CD4-positive, CD25-positive, alpha-beta regulatory T cell (primary cell): ENCODE data around the gene SERPING1. TPM values are rescaled to one million over a fixed set of nuclear protein-coding genes. Genes with fewer than 3 reads are reported as not detected.

Experiments used
- ATAC-seq, 2 donors: fragments of 150-1000 bp; cut with Tn5 transposase; one replicate each; pipeline ENCODE4 v1.10.0; 2021; ENCODE audit warnings: low read depth in 2 of 2, moderate number of reproducible peaks in 2 of 2, moderate library complexity in 1 of 2
- DNase-seq, 3 donors: peaks; one replicate each; pipeline versions ENCODE4 v3.0.0 to v3.0.0-alpha.2; 2012 to 2022; ENCODE audit warnings: mixed read lengths in 1 of 3
- H3K27ac ChIP-seq: one replicate; pipeline ENCODE4 v1.7.0; 2013; ENCODE audit warnings: mild to moderate bottlenecking, low read length; ENCODE audit not compliant: insufficient read depth, poor library complexity, severe bottlenecking
- H3K27me3 ChIP-seq: one replicate; pipeline ENCODE4 v1.7.0; 2013; ENCODE audit warnings: low read length; ENCODE audit not compliant: control insufficient read depth, insufficient read depth
- H3K36me3 ChIP-seq: one replicate; pipeline ENCODE4 v1.7.0; 2013; ENCODE audit warnings: mild to moderate bottlenecking, low read length, moderate library complexity; ENCODE audit not compliant: control insufficient read depth, insufficient read depth
- H3K4me1 ChIP-seq: 2 replicates; pipeline ENCODE4 v1.7.0; 2013; ENCODE audit warnings: mild to moderate bottlenecking, low read length; ENCODE audit not compliant: insufficient read depth, control insufficient read depth, poor library complexity, severe bottlenecking
- H3K4me3 ChIP-seq: one replicate; pipeline ENCODE4 v1.7.0; 2013; ENCODE audit warnings: low read depth, mild to moderate bottlenecking, low read length, moderate library complexity
- H3K9me3 ChIP-seq, 2 experiments: 1 replicate in 1 of 2; 2 replicates in 1 of 2; pipeline ENCODE4 v1.7.0; 2013; ENCODE audit warnings: low read length in 2 of 2, mild to moderate bottlenecking in 1 of 2, moderate library complexity in 1 of 2; ENCODE audit not compliant: control insufficient read depth in 2 of 2
- H3K27ac Mint-ChIP-seq, 3 donors: one replicate each; pipeline ENCODE4 v1.8.0; 2020 to 2022; ENCODE audit warnings: mild to moderate bottlenecking in 3 of 3, mixed read lengths in 3 of 3, moderate library complexity in 2 of 3
- H3K27me3 Mint-ChIP-seq: one replicate; pipeline ENCODE4 v1.8.0; 2022; ENCODE audit warnings: mild to moderate bottlenecking, mixed read lengths
- H3K36me3 Mint-ChIP-seq: one replicate; pipeline ENCODE4 v1.8.0; 2020; ENCODE audit warnings: mixed read lengths
- H3K4me1 Mint-ChIP-seq, 4 donors: one replicate each; pipeline ENCODE4 v1.8.0; 2020 to 2022; ENCODE audit warnings: mixed read lengths in 4 of 4, mild to moderate bottlenecking in 1 of 4
- H3K4me3 Mint-ChIP-seq, 4 donors: one replicate each; pipeline ENCODE4 v1.8.0; 2020 to 2022; ENCODE audit warnings: mild to moderate bottlenecking in 4 of 4, mixed read lengths in 4 of 4, moderate library complexity in 3 of 4
- H3K9me3 Mint-ChIP-seq, 7 donors: one replicate each; pipeline ENCODE4 v1.8.0; 2020 to 2022; ENCODE audit warnings: mixed read lengths in 7 of 7, mild to moderate bottlenecking in 3 of 7, moderate library complexity in 2 of 7
- polyA plus RNA-seq, 4 donors: library from polyadenylated mRNA; unstranded; fragments of 300-500 nt; fragmentation: Illumina TruSeq; gene quantifications; one replicate each; pipeline ENCODE4 v1.2.3, GENCODE V29; 2021
- total RNA-seq: library from RNA; stranded (reverse); gene quantifications from one replicate; pipeline ENCODE4 v1.2.3, GENCODE V29; 2022

Gene SERPING1
- total and polyA plus RNA-seq, 5 donors from 2014 or later: 1.1 TPM; not detected in 4

DNA sequence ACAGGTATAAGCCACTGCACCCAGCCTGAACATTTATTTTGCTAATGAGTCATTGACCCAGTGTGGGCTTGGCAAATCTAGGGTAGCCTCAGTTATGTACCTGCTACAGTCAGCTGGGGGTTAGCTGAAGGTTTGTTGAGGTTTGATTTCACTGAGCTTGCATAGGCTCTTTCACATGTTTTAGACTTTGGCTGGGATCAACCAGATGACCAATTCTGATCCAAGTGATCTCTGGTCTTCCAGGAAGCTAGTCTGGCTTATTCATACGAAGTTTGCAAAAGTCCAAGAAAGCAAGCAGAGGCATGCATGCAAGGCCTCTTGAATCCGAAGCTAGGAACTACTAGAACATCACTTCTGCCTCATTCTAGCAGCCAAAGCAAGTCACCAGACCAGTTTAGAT is 21.0 kb downstream of the SERPING1 start:
- no peaks in the 10 kb centered on the region for H3K36me3 ChIP-seq
- H3K27me3 ChIP-seq: peaks cover 12% of the 10 kb centered on the region
- H3K4me1 ChIP-seq: no peaks in the 10 kb centered on the region
- peaks cover 8% of the 10 kb centered on the region for H3K27me3 Mint-ChIP-seq
- no peak overlapping the region for H3K4me3 ChIP-seq
- peaks cover 14% of the 10 kb centered on the region in 2 experiments for H3K9me3 ChIP-seq
- DNase-seq: no peak
- H3K27ac ChIP-seq: no peak overlapping the region
- H3K4me1 Mint-ChIP-seq: no peaks in the 10 kb centered on the region
- no peak for ATAC-seq
- no peak overlapping the region for H3K27ac Mint-ChIP-seq
- no peak overlapping the region for H3K4me3 Mint-ChIP-seq
- peaks cover 0 to 7% (median 4%) of the 10 kb centered on the region in 7 donors for H3K9me3 Mint-ChIP-seq
- no peaks in the 10 kb centered on the region for H3K36me3 Mint-ChIP-seq

DNA sequence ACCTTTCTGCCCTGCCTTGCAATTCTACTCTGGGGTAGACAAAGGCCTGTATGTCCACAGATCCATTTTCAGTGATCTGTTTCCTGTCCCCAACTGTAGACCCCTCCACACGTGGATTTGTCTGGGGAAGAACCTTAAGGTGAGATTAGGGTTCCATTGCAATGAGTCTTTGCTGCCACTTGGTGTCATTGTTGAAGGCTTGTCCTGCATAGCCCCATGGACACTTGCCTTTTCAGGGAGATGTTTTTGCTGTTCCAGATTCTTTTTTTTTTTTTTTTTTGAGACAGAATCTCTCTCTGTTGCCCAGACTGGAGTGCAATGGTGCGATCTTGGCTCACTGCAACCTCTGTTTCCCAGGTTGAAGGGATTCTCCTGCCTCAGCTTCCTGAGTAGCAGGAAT is 21.8 kb downstream of the SERPING1 start:
- Histone ChIP-seq H3K27ac (no peak overlapping the region), H3K4me1 (no peaks in the 10 kb centered on the region), H3K4me3 (no peak overlapping the region), H3K9me3 (peaks cover 14% of the 10 kb centered on the region in 2 experiments), H3K27me3 (peaks cover 12% of the 10 kb centered on the region), H3K36me3 (no peaks in the 10 kb centered on the region)
- Mint-ChIP-seq H3K9me3 (peaks cover 0 to 7% (median 4%) of the 10 kb centered on the region in 7 donors), H3K4me1 (no peaks in the 10 kb centered on the region), H3K27me3 (peaks cover 8% of the 10 kb centered on the region), H3K27ac (no peak overlapping the region), H3K4me3 (no peak overlapping the region), H3K36me3 (no peaks in the 10 kb centered on the region)
- DNase-seq: no peak
- ATAC-seq: no peak

DNA sequence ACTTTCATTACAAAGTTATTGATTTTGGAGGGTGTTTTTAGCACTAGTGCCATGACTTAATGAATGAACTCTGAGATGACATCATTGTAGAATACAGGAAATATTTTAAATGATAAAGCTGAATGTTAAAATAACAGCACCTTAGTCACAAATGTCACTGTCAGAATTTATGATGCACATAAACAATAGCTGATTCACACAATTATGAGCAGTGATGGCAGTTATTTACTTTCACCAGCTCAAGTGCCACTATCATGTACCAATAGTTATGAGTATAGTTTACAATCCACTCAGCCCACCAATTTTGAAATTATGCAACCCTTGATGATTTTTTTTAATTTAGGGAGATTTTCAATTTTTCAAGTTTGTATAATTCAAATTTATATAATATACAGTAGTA is 23.0 kb downstream of the SERPING1 start:
- DNase-seq (no peak), ATAC-seq (no peak)
- no peak overlapping the region for H3K27ac Mint-ChIP-seq
- Histone ChIP-seq H3K9me3 (peaks cover 14% of the 10 kb centered on the region in 2 experiments), H3K4me1 (no peaks in the 10 kb centered on the region), H3K27ac (no peak overlapping the region), H3K36me3 (no peaks in the 10 kb centered on the region), H3K4me3 (no peak overlapping the region), H3K27me3 (peaks cover 10% of the 10 kb centered on the region)
- H3K36me3 Mint-ChIP-seq: no peaks in the 10 kb centered on the region
- peaks cover 0 to 7% (median 5%) of the 10 kb centered on the region in 7 donors for H3K9me3 Mint-ChIP-seq
- no peaks in the 10 kb centered on the region for H3K4me1 Mint-ChIP-seq
- no peak overlapping the region for H3K4me3 Mint-ChIP-seq
- H3K27me3 Mint-ChIP-seq: peaks cover 6% of the 10 kb centered on the region

DNA sequence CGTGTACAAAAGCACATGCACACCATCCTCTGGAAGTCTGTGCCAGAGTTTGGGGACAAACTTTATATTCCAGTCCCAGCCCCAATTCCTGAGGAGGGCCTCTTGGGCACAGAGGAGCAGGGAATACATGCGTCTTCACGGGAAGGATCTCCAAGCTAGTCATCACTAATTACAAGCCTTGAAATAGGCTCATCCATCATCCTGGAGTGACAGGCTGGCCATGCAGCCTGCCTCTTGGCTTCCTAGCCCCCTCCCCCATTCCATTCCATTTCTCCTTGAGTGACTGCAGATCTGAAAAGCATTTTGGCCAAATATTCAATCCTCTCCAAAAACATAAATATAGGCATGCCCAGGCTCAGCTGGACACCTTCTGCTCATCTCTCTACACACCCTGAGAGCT is 24.8 kb downstream of the SERPING1 start:
- no peaks in the 10 kb centered on the region for H3K36me3 Mint-ChIP-seq
- no peak for DNase-seq

DNA sequence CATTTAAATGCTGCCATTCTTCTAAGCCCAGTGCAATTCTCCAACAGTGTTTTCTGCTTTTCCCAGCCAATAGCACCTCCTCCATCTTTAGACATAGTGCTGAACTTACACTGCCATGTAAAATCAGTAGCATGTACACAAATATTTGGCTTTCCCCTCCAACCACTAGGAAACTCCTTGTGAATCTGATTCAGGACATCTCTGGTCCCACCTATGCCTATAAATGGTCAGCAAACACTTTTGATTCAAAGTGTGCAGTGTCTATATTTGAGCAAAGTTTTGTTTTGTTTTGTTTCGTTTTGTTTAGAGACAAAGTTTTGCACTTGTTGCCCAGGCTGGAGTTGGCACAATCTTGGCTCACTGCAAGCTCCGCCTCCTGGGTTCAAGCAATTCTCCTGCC is 27.4 kb downstream of the SERPING1 start:
- H3K27me3 Mint-ChIP-seq: peaks cover 17% of the 10 kb centered on the region
- Histone ChIP-seq H3K4me1 (no peaks in the 10 kb centered on the region), H3K9me3 (peaks cover 7% of the 10 kb centered on the region in 2 experiments), H3K27ac (no peak overlapping the region), H3K36me3 (no peaks in the 10 kb centered on the region), H3K4me3 (no peak overlapping the region), H3K27me3 (peaks cover 4% of the 10 kb centered on the region)
- no peaks in the 10 kb centered on the region for H3K4me1 Mint-ChIP-seq
- DNase-seq (no peak), ATAC-seq (no peak)
- H3K4me3 Mint-ChIP-seq: no peak overlapping the region
- H3K27ac Mint-ChIP-seq: no peak overlapping the region
- H3K9me3 Mint-ChIP-seq: peaks cover 0 to 6% (median 0%) of the 10 kb centered on the region in 7 donors
- H3K36me3 Mint-ChIP-seq: no peaks in the 10 kb centered on the region

More for the DNA sequence above, 24.8 kb downstream of the SERPING1 start:
- Histone ChIP-seq H3K4me1 (no peaks in the 10 kb centered on the region), H3K36me3 (no peaks in the 10 kb centered on the region), H3K9me3 (peaks cover 14% of the 10 kb centered on the region in 2 experiments), H3K4me3 (no peak overlapping the region), H3K27me3 (peaks cover 10% of the 10 kb centered on the region), H3K27ac (no peak overlapping the region)
- no peak for ATAC-seq
- Mint-ChIP-seq H3K4me3 (no peak overlapping the region), H3K27me3 (no peaks in the 10 kb centered on the region), H3K27ac (no peak overlapping the region), H3K9me3 (peaks cover 0 to 7% (median 3%) of the 10 kb centered on the region in 7 donors), H3K4me1 (no peaks in the 10 kb centered on the region)

DNA sequence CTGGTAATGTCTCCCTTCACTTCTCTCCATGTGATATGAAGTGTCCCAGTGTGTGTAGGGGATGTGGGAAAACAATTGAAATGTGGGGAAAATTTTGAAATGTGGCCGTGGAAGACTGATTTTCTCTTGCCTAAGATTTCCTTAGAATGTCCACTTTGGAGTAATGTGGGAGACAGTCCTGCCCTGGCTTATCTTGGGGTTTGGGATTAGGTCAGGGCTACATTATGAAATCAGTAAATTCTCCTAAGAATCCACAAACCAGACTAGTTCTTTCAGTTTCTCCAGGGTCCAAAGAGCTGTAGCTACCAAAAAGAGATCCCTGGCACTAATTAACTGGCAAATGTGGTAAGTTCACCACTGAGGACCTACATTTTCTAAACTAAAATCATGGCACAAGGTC is 29.4 kb downstream of the SERPING1 start:
- no peak overlapping the region for H3K27ac Mint-ChIP-seq
- no peak overlapping the region for H3K4me3 Mint-ChIP-seq

DNA sequence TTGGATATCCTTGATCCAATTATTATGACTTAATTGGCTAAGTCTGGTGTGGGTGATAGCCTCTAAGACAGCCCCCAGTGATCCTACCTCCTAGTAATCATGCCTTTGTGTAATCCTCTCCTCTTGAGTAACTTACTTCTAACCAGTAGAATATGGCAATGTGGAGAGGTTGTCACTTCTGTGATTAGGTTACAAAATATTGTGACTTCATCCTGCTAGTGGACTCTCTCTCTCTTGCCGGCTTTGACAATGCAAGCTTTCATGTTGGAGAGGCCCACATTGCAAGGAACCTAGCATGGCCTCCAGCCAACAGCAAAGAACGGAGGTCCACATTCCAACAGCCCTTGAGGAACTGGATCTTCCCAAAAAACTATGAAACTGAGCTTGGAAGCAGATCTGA is 32.7 kb downstream of the SERPING1 start:
- ATAC-seq (no peak), DNase-seq (no peak)
- Histone ChIP-seq H3K36me3 (no peaks in the 10 kb centered on the region), H3K9me3 (no peaks in the 10 kb centered on the region), H3K4me1 (no peaks in the 10 kb centered on the region), H3K27ac (no peak overlapping the region), H3K27me3 (no peaks in the 10 kb centered on the region), H3K4me3 (no peak overlapping the region)
- H3K36me3 Mint-ChIP-seq: no peaks in the 10 kb centered on the region
- H3K9me3 Mint-ChIP-seq: peaks cover 0 to 6% (median 0%) of the 10 kb centered on the region in 7 donors
- H3K4me1 Mint-ChIP-seq: no peaks in the 10 kb centered on the region
- no peak overlapping the region for H3K27ac Mint-ChIP-seq
- H3K4me3 Mint-ChIP-seq: no peak overlapping the region
- H3K27me3 Mint-ChIP-seq: peaks cover 43% of the 10 kb centered on the region

More for the DNA sequence above, 29.4 kb downstream of the SERPING1 start:
- H3K4me1 ChIP-seq: no peaks in the 10 kb centered on the region
- no peaks in the 10 kb centered on the region for H3K36me3 ChIP-seq
- H3K27ac ChIP-seq: no peak overlapping the region
- H3K4me1 Mint-ChIP-seq: no peaks in the 10 kb centered on the region
- H3K9me3 Mint-ChIP-seq: peaks cover 0 to 6% (median 0%) of the 10 kb centered on the region in 7 donors
- DNase-seq (no peak), ATAC-seq (no peak)
- no peaks in the 10 kb centered on the region for H3K9me3 ChIP-seq
- H3K4me3 ChIP-seq: no peak overlapping the region
- H3K27me3 Mint-ChIP-seq: peaks cover 21% of the 10 kb centered on the region
- no peaks in the 10 kb centered on the region for H3K36me3 Mint-ChIP-seq
- H3K27me3 ChIP-seq: no peaks in the 10 kb centered on the region

DNA sequence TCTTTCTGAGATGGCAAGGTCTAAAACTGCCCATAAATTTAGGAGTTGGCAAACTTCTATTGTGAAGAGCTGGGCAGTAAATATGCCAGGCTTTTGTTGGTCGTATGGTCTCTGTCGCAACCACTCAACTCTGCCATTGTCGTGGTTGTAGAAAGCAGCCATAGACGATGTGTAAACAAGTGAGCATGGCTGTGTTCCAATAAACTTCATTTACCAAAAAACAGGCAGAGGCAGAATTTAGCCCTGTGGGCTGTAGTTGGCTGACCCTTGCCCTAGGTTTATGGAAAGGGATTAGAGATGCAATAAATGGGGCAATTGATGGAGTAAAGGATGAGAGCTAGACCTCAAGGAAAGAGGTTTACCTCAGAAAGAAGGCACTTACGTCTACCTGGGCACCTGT is 34.6 kb downstream of the SERPING1 start:
- Histone ChIP-seq H3K4me3 (no peak overlapping the region), H3K36me3 (no peaks in the 10 kb centered on the region), H3K9me3 (no peaks in the 10 kb centered on the region), H3K27ac (no peak overlapping the region), H3K27me3 (peaks cover 2% of the 10 kb centered on the region), H3K4me1 (no peaks in the 10 kb centered on the region)
- peaks cover 54% of the 10 kb centered on the region for H3K27me3 Mint-ChIP-seq
- H3K4me1 Mint-ChIP-seq: peaks cover 0 to 2% (median 0%) of the 10 kb centered on the region in 4 donors
- ATAC-seq (no peak), DNase-seq (no peak)
- H3K4me3 Mint-ChIP-seq: no peak overlapping the region
- peaks cover 0 to 3% (median 0%) of the 10 kb centered on the region in 7 donors for H3K9me3 Mint-ChIP-seq
- H3K27ac Mint-ChIP-seq: no peak overlapping the region
- H3K36me3 Mint-ChIP-seq: no peaks in the 10 kb centered on the region
